ENCODE results near the gene PMPCB.

Gene PMPCB

GRCh38 chr7:103346396-103346795 lies 49.2 kb downstream of the PMPCB start:
- DNase-seq (ENCODE audit: low read depth) = no peak
- peak overlapping the region; percentile 77 for H3K4me3 ChIP-seq (ENCODE audit: low read depth, low read length)
- TF ChIP-seq MYC (IDR thresholded peaks at IDR 0.05; ENCODE audit: low read depth, low read length) (no peak), CTCF (IDR thresholded peaks at IDR 0.05; ENCODE audit: low read depth, low read length) (no peak), POLR2A (IDR thresholded peaks at IDR 0.05; ENCODE audit: extremely low read depth, insufficient read length) (no peak)
- TF ChIP-seq, protein P1, sequence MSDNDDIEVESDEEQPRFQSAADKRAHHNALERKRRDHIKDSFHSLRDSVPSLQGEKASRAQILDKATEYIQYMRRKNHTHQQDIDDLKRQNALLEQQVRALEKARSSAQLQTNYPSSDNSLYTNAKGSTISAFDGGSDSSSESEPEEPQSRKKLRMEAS (IDR thresholded peaks at IDR 0.05; ENCODE audit: low read depth, low read length) = no peak

GRCh38 chr7:103347507-103348267 lies 50.5 kb downstream of the PMPCB start, which contains the start of gene PSMC2:
TSS of gene PSMC2 (plus strand) at chr7:103347643. CDS start at chr7:103347712, 69 bp downstream.
- peak; percentile 96 for DNase-seq (ENCODE audit: low read depth)
- TF ChIP-seq MYC (IDR thresholded peaks at IDR 0.05; ENCODE audit: low read depth, low read length) (peak; percentile 72), POLR2A (IDR thresholded peaks at IDR 0.05; ENCODE audit: extremely low read depth, insufficient read length) (peak; percentile 79), CTCF (IDR thresholded peaks at IDR 0.05; ENCODE audit: low read depth, low read length) (no peak)
- TF ChIP-seq, protein P1 (IDR thresholded peaks at IDR 0.05; ENCODE audit: low read depth, low read length) = peak; percentile 78
- H3K4me3 ChIP-seq (ENCODE audit: low read depth, low read length) = peak within 1 kb of the TSS; percentile 77

DNA sequence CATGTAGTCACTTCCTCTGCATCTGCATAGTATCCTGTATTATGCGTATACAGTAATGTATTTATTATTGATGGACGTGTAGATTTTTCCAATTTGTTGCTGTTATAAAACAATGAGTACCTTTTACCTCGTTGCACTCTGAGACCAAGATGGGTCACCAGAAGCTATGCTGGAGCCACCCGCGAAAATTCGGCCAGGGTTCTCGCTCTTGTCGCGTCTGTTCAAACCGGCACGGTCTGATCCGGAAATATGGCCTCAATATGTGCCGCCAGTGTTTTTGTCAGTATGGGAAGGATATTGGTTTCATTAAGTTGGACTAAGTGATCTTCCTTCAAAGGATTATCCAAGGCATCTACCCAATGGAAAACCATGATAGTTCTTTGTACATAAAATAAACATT lies 51.2 kb downstream of the PMPCB start:
- peak; percentile 25 for DNase-seq (ENCODE audit: low read depth)
- peak overlapping the region; percentile 77 for H3K4me3 ChIP-seq (ENCODE audit: low read depth, low read length)
- TF ChIP-seq POLR2A (IDR thresholded peaks at IDR 0.05; ENCODE audit: extremely low read depth, insufficient read length) = no peak
- TF ChIP-seq, protein P1 (IDR thresholded peaks at IDR 0.05; ENCODE audit: low read depth, low read length) = no peak

GRCh38 chr7:103348959-103349358 lies 51.7 kb downstream of the PMPCB start:
- no peak for DNase-seq (ENCODE audit: low read depth)
- TF ChIP-seq POLR2A (IDR thresholded peaks at IDR 0.05; ENCODE audit: extremely low read depth, insufficient read length) = no peak
- no peak for TF ChIP-seq MYC (IDR thresholded peaks at IDR 0.05; ENCODE audit: low read depth, low read length)
- TF ChIP-seq, protein P1 (IDR thresholded peaks at IDR 0.05; ENCODE audit: low read depth, low read length) = no peak
- TF ChIP-seq CTCF (IDR thresholded peaks at IDR 0.05; ENCODE audit: low read depth, low read length) = no peak
- H3K4me3 ChIP-seq (ENCODE audit: low read depth, low read length) = peak overlapping the region; percentile 77

GRCh38 chr7:103349805-103350204 lies 52.6 kb downstream of the PMPCB start:
- TF ChIP-seq MYC (IDR thresholded peaks at IDR 0.05; ENCODE audit: low read depth, low read length) (no peak), POLR2A (IDR thresholded peaks at IDR 0.05; ENCODE audit: extremely low read depth, insufficient read length) (no peak), CTCF (IDR thresholded peaks at IDR 0.05; ENCODE audit: low read depth, low read length) (no peak)
- TF ChIP-seq, protein P1 (IDR thresholded peaks at IDR 0.05; ENCODE audit: low read depth, low read length) = no peak
- H3K4me3 ChIP-seq (ENCODE audit: low read depth, low read length) = peak overlapping the region; percentile 77
- peak; percentile 31 for DNase-seq (ENCODE audit: low read depth)

All from NB4 (cell line).